ENCODE results near the gene IRS2. TPM values are rescaled to one million over a fixed set of nuclear protein-coding genes. Genes with fewer than 3 reads are reported as not detected.

Gene IRS2
- total RNA-seq, 1 experiment from 2014 or later: not detected

- H3K36me3 ChIP-seq (ENCODE audit: insufficient read depth, low read length): no peaks in the 10 kb centered on the region
- H3K27ac ChIP-seq (ENCODE audit: low read length): no peak overlapping the region
- no peak overlapping the region for H3K9ac ChIP-seq (ENCODE audit: low read length)
- H3K27me3 ChIP-seq (ENCODE audit: low read length): no peaks in the 10 kb centered on the region
- H3K9me2 ChIP-seq (replicated peaks; ENCODE audit: insufficient read depth, low read length): no peaks in the 10 kb centered on the region
- H3K4me3 ChIP-seq (ENCODE audit: low read length): no peak overlapping the region
- H3K79me2 ChIP-seq (ENCODE audit: low read length): no peaks in the 10 kb centered on the region
- H3K4me1 ChIP-seq (ENCODE audit: low read length): no peaks in the 10 kb centered on the region
- H3K4me2 ChIP-seq (ENCODE audit: low read depth, low read length, poor library complexity, severe bottlenecking): no peak overlapping the region
- H3K9me3 ChIP-seq (ENCODE audit: low read length): peaks cover 2% of the 10 kb centered on the region; the same call in 1 of the 2 replicates
- H4K20me1 ChIP-seq (ENCODE audit: insufficient read depth, low read depth, low read length): no peaks in the 10 kb centered on the region
- no peak for DNase-seq
- H2AFZ ChIP-seq (ENCODE audit: low read length): no peak overlapping the region
These were observed 1.7 kb downstream of the IRS2 start for GRCh38 chr13:109784590-109785140.

DNA sequence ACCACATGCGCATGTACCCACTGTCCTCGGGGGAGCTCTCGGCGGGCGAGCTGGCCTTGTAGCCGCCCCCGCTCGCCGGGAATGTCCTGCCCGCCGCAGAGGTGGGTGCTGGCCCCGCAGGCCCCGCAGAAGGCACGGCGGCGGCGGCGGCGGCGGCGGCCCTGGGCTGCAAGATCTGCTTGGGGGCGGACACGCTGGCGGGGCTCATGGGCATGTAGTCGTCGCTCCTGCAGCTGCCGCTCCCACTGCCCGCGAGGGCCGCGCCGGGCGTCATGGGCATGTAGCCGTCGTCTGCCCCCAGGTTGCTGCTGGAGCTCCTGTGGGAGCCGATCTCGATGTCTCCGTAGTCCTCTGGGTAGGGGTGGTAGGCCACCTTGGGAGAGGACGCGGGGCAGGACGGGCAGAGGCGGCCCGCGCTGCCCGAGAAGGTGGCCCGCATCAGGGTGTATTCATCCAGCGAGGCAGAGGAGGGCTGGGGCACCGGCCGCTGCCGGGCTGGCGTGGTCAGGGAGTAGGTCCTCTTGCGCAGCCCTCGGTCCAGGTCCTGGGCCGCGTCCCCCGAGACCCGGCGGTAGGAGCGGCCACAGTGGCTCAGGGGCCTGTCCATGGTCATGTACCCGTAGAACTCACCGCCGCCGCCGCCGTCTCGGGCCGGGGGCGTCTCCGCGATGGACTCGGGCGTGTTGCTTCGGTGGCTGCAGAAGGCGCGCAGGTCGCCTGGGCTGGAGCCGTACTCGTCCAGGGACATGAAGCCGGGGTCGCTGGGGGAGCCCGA lies 2.4 kb downstream of the IRS2 start:
- no peak overlapping the region for H3K27ac ChIP-seq (ENCODE audit: low read length)
- no peak overlapping the region for H3K9ac ChIP-seq (ENCODE audit: low read length)
- H3K79me2 ChIP-seq (ENCODE audit: low read length): no peaks in the 10 kb centered on the region
- H3K36me3 ChIP-seq (ENCODE audit: insufficient read depth, low read length): no peaks in the 10 kb centered on the region
- H3K9me2 ChIP-seq (replicated peaks; ENCODE audit: insufficient read depth, low read length): no peaks in the 10 kb centered on the region
- no peak overlapping the region for H2AFZ ChIP-seq (ENCODE audit: low read length)
- no peaks in the 10 kb centered on the region for H3K27me3 ChIP-seq (ENCODE audit: low read length)
- H4K20me1 ChIP-seq (ENCODE audit: insufficient read depth, low read depth, low read length): no peaks in the 10 kb centered on the region
- H3K4me1 ChIP-seq (ENCODE audit: low read length): no peaks in the 10 kb centered on the region
- no peak overlapping the region for H3K4me3 ChIP-seq (ENCODE audit: low read length)
- no peak overlapping the region for H3K4me2 ChIP-seq (ENCODE audit: low read depth, low read length, poor library complexity, severe bottlenecking)
- peaks cover 2% of the 10 kb centered on the region; the same call in 1 of the 2 replicates for H3K9me3 ChIP-seq (ENCODE audit: low read length)
- no peak for DNase-seq

- no peaks in the 10 kb centered on the region for H3K79me2 ChIP-seq (ENCODE audit: low read length)
- H3K4me2 ChIP-seq (ENCODE audit: low read depth, low read length, poor library complexity, severe bottlenecking): no peak overlapping the region
- H4K20me1 ChIP-seq (ENCODE audit: insufficient read depth, low read depth, low read length): no peaks in the 10 kb centered on the region
These were observed 3.0 kb downstream of the IRS2 start for GRCh38 chr13:109783447-109783814.

GRCh38 chr13:109782823-109783431 lies 3.5 kb downstream of the IRS2 start:
- H3K79me2 ChIP-seq (ENCODE audit: low read length): no peaks in the 10 kb centered on the region

More at GRCh38 chr13:109783447-109783814, 3.0 kb downstream of the IRS2 start:
- no peaks in the 10 kb centered on the region for H3K9me2 ChIP-seq (replicated peaks; ENCODE audit: insufficient read depth, low read length)
- no peak for DNase-seq
- no peaks in the 10 kb centered on the region for H3K27me3 ChIP-seq (ENCODE audit: low read length)
- H3K9me3 ChIP-seq (ENCODE audit: low read length): peaks cover 2% of the 10 kb centered on the region; the same call in 1 of the 2 replicates
- no peak overlapping the region for H2AFZ ChIP-seq (ENCODE audit: low read length)
- no peaks in the 10 kb centered on the region for H3K36me3 ChIP-seq (ENCODE audit: insufficient read depth, low read length)
- H3K27ac ChIP-seq (ENCODE audit: low read length): no peak overlapping the region
- no peaks in the 10 kb centered on the region for H3K4me1 ChIP-seq (ENCODE audit: low read length)
- no peak overlapping the region for H3K9ac ChIP-seq (ENCODE audit: low read length)
- H3K4me3 ChIP-seq (ENCODE audit: low read length): no peak overlapping the region

GRCh38 chr13:109782066-109782822 lies 4.1 kb downstream of the IRS2 start:
- H3K36me3 ChIP-seq (ENCODE audit: insufficient read depth, low read length): no peaks in the 10 kb centered on the region
- no peak overlapping the region for H3K4me2 ChIP-seq (ENCODE audit: low read depth, low read length, poor library complexity, severe bottlenecking)
- no peak overlapping the region for H3K27ac ChIP-seq (ENCODE audit: low read length)
- H2AFZ ChIP-seq (ENCODE audit: low read length): no peak overlapping the region
- H3K9me3 ChIP-seq (ENCODE audit: low read length): peaks cover 2% of the 10 kb centered on the region; the same call in 1 of the 2 replicates
- no peak overlapping the region for H3K4me3 ChIP-seq (ENCODE audit: low read length)
- no peak overlapping the region for H3K9ac ChIP-seq (ENCODE audit: low read length)
- H4K20me1 ChIP-seq (ENCODE audit: insufficient read depth, low read depth, low read length): no peaks in the 10 kb centered on the region
- H3K9me2 ChIP-seq (replicated peaks; ENCODE audit: insufficient read depth, low read length): no peaks in the 10 kb centered on the region
- no peaks in the 10 kb centered on the region for H3K27me3 ChIP-seq (ENCODE audit: low read length)
- no peaks in the 10 kb centered on the region for H3K79me2 ChIP-seq (ENCODE audit: low read length)
- DNase-seq: no peak
- no peaks in the 10 kb centered on the region for H3K4me1 ChIP-seq (ENCODE audit: low read length)

More at GRCh38 chr13:109782823-109783431, 3.5 kb downstream of the IRS2 start:
- Histone ChIP-seq H3K27me3 (ENCODE audit: low read length) (no peaks in the 10 kb centered on the region), H3K4me3 (ENCODE audit: low read length) (no peak overlapping the region), H3K4me1 (ENCODE audit: low read length) (no peaks in the 10 kb centered on the region), H3K9ac (ENCODE audit: low read length) (no peak overlapping the region), H4K20me1 (ENCODE audit: insufficient read depth, low read depth, low read length) (no peaks in the 10 kb centered on the region), H3K36me3 (ENCODE audit: insufficient read depth, low read length) (no peaks in the 10 kb centered on the region), H2AFZ (ENCODE audit: low read length) (no peak overlapping the region), H3K4me2 (ENCODE audit: low read depth, low read length, poor library complexity, severe bottlenecking) (no peak overlapping the region), H3K27ac (ENCODE audit: low read length) (no peak overlapping the region), H3K9me2 (replicated peaks; ENCODE audit: insufficient read depth, low read length) (no peaks in the 10 kb centered on the region), H3K9me3 (ENCODE audit: low read length) (peaks cover 2% of the 10 kb centered on the region; the same call in 1 of the 2 replicates)
- no peak for DNase-seq

- no peak overlapping the region for H3K27ac ChIP-seq (ENCODE audit: low read length)
- DNase-seq: no peak
- H3K4me2 ChIP-seq (ENCODE audit: low read depth, low read length, poor library complexity, severe bottlenecking): no peak overlapping the region
- H3K9me2 ChIP-seq (replicated peaks; ENCODE audit: insufficient read depth, low read length): no peaks in the 10 kb centered on the region
- no peak overlapping the region for H2AFZ ChIP-seq (ENCODE audit: low read length)
- H3K36me3 ChIP-seq (ENCODE audit: insufficient read depth, low read length): no peaks in the 10 kb centered on the region
- no peak overlapping the region for H3K9ac ChIP-seq (ENCODE audit: low read length)
- no peaks in the 10 kb centered on the region for H3K27me3 ChIP-seq (ENCODE audit: low read length)
- H3K4me3 ChIP-seq (ENCODE audit: low read length): no peak overlapping the region
- H3K79me2 ChIP-seq (ENCODE audit: low read length): no peaks in the 10 kb centered on the region
- H4K20me1 ChIP-seq (ENCODE audit: insufficient read depth, low read depth, low read length): no peaks in the 10 kb centered on the region
- no peaks in the 10 kb centered on the region for H3K4me1 ChIP-seq (ENCODE audit: low read length)
- H3K9me3 ChIP-seq (ENCODE audit: low read length): peaks cover 2% of the 10 kb centered on the region; the same call in 1 of the 2 replicates
These were observed 4.9 kb downstream of the IRS2 start for GRCh38 chr13:109781384-109782065.

DNA sequence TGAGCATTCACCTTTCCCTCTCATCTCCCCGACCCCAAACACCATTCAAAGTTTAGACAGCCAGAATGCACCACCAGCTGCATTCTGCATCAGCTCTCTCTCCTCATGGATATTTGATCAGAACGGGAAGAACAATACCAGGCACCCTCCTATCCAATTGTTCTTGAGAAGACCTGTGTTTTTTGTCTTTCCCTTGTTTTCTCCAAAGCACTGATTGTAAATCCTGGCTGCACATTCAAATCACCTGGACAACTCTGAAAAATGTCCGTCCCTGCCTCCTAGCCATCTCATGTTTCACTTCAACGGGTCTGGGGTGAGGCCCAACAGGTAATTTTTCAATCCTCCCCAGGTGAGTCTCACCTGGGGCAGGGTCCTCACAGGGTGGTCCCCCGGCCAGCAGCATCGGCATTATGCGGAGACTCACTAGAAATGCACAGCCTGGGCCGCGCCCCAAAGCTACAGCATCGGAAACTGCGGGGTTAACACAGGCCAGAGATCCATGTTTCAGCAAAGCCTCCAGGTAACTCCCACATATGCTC lies 5.5 kb downstream of the IRS2 start:
- Histone ChIP-seq H3K79me2 (ENCODE audit: low read length) (no peaks in the 10 kb centered on the region), H3K4me3 (ENCODE audit: low read length) (no peak overlapping the region), H3K9me2 (replicated peaks; ENCODE audit: insufficient read depth, low read length) (no peaks in the 10 kb centered on the region), H3K27ac (ENCODE audit: low read length) (no peak overlapping the region), H4K20me1 (ENCODE audit: insufficient read depth, low read depth, low read length) (no peaks in the 10 kb centered on the region), H3K27me3 (ENCODE audit: low read length) (no peaks in the 10 kb centered on the region), H3K9ac (ENCODE audit: low read length) (no peak overlapping the region), H3K36me3 (ENCODE audit: insufficient read depth, low read length) (no peaks in the 10 kb centered on the region), H2AFZ (ENCODE audit: low read length) (no peak overlapping the region), H3K4me2 (ENCODE audit: low read depth, low read length, poor library complexity, severe bottlenecking) (no peak overlapping the region), H3K4me1 (ENCODE audit: low read length) (no peaks in the 10 kb centered on the region), H3K9me3 (ENCODE audit: low read length) (peaks cover 2% of the 10 kb centered on the region; the same call in 1 of the 2 replicates)
- no peak for DNase-seq

Measured in Karpas-422 (cell line).